ENCODE data around the gene RIMS4.

Gene RIMS4

DNA sequence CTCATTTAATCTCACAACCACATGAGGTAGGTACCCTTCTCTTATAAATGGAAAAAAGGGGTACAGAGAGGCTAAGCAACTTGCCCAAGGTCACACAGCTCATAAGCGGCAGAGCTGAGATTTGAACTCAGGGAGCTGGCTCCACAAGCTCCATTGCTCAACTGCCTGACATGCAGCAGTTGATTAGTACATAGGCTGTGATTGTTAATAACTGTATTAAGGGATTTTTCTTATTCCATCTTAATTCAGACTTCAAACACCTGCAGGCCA lies 88.6 kb downstream of the RIMS4 start:
- H3K4me1 ChIP-seq (ENCODE audit: insufficient read depth, low read length, severe bottlenecking) = no peaks in the 10 kb centered on the region
- H3F3A ChIP-seq (ENCODE audit: insufficient read depth, low read length) = no peaks in the 10 kb centered on the region
- H4K20me1 ChIP-seq (ENCODE audit: insufficient read depth, low read length) = no peaks in the 10 kb centered on the region
- H3K4me2 ChIP-seq (ENCODE audit: low read length) = no peak overlapping the region
- no peaks in the 10 kb centered on the region for H3K9me2 ChIP-seq (ENCODE audit: low read depth, low read length)
- H3K27me3 ChIP-seq (ENCODE audit: insufficient read depth, low read length) = peaks cover 11% of the 10 kb centered on the region
- H3K9me3 ChIP-seq (ENCODE audit: low read length) = no peaks in the 10 kb centered on the region
- no peaks in the 10 kb centered on the region for H3K79me2 ChIP-seq (ENCODE audit: insufficient read depth, low read length)
- H3K4me3 ChIP-seq (ENCODE audit: low read depth, low read length, poor library complexity, severe bottlenecking) = no peak overlapping the region
- H3K9ac ChIP-seq (ENCODE audit: low read length) = no peak overlapping the region
- no peak for TF ChIP-seq EZH2 (IDR thresholded peaks at IDR 0.05; ENCODE audit: borderline replicate concordance, low read length)
- TF ChIP-seq, protein P1, sequence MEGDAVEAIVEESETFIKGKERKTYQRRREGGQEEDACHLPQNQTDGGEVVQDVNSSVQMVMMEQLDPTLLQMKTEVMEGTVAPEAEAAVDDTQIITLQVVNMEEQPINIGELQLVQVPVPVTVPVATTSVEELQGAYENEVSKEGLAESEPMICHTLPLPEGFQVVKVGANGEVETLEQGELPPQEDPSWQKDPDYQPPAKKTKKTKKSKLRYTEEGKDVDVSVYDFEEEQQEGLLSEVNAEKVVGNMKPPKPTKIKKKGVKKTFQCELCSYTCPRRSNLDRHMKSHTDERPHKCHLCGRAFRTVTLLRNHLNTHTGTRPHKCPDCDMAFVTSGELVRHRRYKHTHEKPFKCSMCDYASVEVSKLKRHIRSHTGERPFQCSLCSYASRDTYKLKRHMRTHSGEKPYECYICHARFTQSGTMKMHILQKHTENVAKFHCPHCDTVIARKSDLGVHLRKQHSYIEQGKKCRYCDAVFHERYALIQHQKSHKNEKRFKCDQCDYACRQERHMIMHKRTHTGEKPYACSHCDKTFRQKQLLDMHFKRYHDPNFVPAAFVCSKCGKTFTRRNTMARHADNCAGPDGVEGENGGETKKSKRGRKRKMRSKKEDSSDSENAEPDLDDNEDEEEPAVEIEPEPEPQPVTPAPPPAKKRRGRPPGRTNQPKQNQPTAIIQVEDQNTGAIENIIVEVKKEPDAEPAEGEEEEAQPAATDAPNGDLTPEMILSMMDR (IDR thresholded peaks at IDR 0.05; ENCODE audit: low read length) = no peak
- no peak overlapping the region for H3K27ac ChIP-seq (ENCODE audit: low read depth, low read length, poor library complexity, severe bottlenecking)
- H3K36me3 ChIP-seq (ENCODE audit: insufficient read depth, low read length) = no peaks in the 10 kb centered on the region
- no peak overlapping the region for H2AFZ ChIP-seq (ENCODE audit: low read length)

DNA sequence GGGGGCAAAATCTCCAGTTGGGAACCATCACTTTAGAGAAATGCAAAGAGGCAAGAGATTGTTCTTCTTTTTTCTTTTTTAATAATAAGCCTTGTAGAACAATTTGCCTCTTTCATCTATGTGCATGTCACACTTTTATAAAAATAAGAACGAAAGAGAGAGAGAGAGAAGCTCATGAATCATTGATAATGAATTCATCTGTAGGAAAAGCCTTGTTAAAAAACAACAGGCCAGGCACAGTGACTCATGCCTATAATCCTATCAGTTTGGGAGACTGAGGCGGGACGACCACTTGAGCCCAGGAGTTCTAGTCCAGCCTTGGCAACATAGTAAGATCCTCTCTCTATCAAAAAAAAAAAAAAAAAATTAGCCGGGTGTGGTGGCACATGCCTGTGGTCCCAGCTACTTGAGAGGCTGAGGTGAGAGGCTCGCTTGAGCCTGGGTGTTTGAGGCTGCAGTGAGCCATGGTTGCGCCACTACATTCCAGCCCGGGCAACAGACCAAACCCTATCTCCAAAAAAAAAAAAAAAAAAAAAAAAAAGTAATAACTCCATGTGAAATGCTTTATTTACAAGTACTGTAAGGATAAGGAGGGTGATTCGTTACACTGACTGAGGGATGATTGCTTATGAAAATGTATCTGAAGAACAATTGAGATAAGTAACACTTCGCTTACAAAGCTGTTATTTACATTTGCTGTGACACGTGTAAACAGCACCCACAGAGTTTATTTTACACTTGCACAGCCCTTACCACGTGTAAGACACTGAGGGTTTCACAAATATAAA lies 89.2 kb downstream of the RIMS4 start:
- Histone ChIP-seq H3K79me2 (ENCODE audit: insufficient read depth, low read length) (no peaks in the 10 kb centered on the region), H3K27ac (ENCODE audit: low read depth, low read length, poor library complexity, severe bottlenecking) (no peak overlapping the region), H3K36me3 (ENCODE audit: insufficient read depth, low read length) (no peaks in the 10 kb centered on the region), H3K4me3 (ENCODE audit: low read depth, low read length, poor library complexity, severe bottlenecking) (no peak overlapping the region), H2AFZ (ENCODE audit: low read length) (no peak overlapping the region), H3F3A (ENCODE audit: insufficient read depth, low read length) (no peaks in the 10 kb centered on the region), H3K9me2 (ENCODE audit: low read depth, low read length) (no peaks in the 10 kb centered on the region), H3K27me3 (ENCODE audit: insufficient read depth, low read length) (peaks cover 9% of the 10 kb centered on the region), H3K9me3 (ENCODE audit: low read length) (no peaks in the 10 kb centered on the region), H4K20me1 (ENCODE audit: insufficient read depth, low read length) (no peaks in the 10 kb centered on the region), H3K4me2 (ENCODE audit: low read length) (no peak overlapping the region), H3K4me1 (ENCODE audit: insufficient read depth, low read length, severe bottlenecking) (no peaks in the 10 kb centered on the region), H3K9ac (ENCODE audit: low read length) (no peak overlapping the region)
- no peak for TF ChIP-seq EZH2 (IDR thresholded peaks at IDR 0.05; ENCODE audit: borderline replicate concordance, low read length)
- TF ChIP-seq, protein P1 (IDR thresholded peaks at IDR 0.05; ENCODE audit: low read length) = no peak

DNA sequence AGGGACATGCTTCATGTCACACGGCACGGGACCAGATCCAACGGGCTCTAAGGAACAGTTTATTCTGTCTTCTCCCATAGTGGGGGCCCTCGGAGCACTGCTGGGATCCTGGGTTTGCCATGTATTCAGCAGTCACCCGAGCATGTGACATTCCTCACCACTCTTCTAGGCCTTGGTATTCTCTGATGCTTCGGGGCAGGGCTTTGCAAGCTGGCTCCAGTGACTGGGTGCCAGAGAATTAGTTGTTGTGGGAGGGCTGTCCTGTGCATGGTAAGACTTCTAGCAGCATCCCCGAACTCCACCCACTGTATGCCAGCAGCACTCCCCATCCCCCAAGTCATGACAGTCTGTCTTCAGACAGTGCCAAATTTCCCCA lies 89.7 kb downstream of the RIMS4 start:
- Histone ChIP-seq H4K20me1 (ENCODE audit: insufficient read depth, low read length) (no peaks in the 10 kb centered on the region), H3K4me3 (ENCODE audit: low read depth, low read length, poor library complexity, severe bottlenecking) (no peak overlapping the region), H3K4me1 (ENCODE audit: insufficient read depth, low read length, severe bottlenecking) (no peaks in the 10 kb centered on the region), H3K27ac (ENCODE audit: low read depth, low read length, poor library complexity, severe bottlenecking) (no peak overlapping the region), H2AFZ (ENCODE audit: low read length) (no peak overlapping the region), H3K4me2 (ENCODE audit: low read length) (no peak overlapping the region), H3K9me3 (ENCODE audit: low read length) (no peaks in the 10 kb centered on the region), H3K9ac (ENCODE audit: low read length) (no peak overlapping the region), H3K27me3 (ENCODE audit: insufficient read depth, low read length) (peaks cover 5% of the 10 kb centered on the region), H3K9me2 (ENCODE audit: low read depth, low read length) (no peaks in the 10 kb centered on the region), H3K79me2 (ENCODE audit: insufficient read depth, low read length) (no peaks in the 10 kb centered on the region), H3F3A (ENCODE audit: insufficient read depth, low read length) (no peaks in the 10 kb centered on the region), H3K36me3 (ENCODE audit: insufficient read depth, low read length) (no peaks in the 10 kb centered on the region)
- TF ChIP-seq, protein P1 (IDR thresholded peaks at IDR 0.05; ENCODE audit: low read length) = no peak
- no peak for TF ChIP-seq EZH2 (IDR thresholded peaks at IDR 0.05; ENCODE audit: borderline replicate concordance, low read length)

Measured in OCI-LY1 (cell line).